ENCODE results near the gene SYNM. TPM values are rescaled to one million over a fixed set of nuclear protein-coding genes. Genes with fewer than 3 reads are reported as not detected.
A peak's percentile ranks its signal among the peaks of the same experiment; 100 is the strongest.

SYNM gene
- total RNA-seq, 2 donors from 2014 or later: 3.3 to 108 TPM

- peaks cover 10% of the 10 kb centered on the region for H3K27me3 ChIP-seq
- DNase-seq: peak; percentile 39
- peak overlapping the region; percentile 51 for H3K27ac ChIP-seq
- H3K9ac ChIP-seq (ENCODE audit: low read depth in 2 of 2, low read length in 2 of 2): peak overlapping the region in 1 of 2 donors; percentile 63
- no peaks in the 10 kb centered on the region for H3K36me3 ChIP-seq
- intact Hi-C loops (cut with DNase I): no loop called here
- no peaks in the 10 kb centered on the region for H3K4me1 ChIP-seq
- H3K9me3 ChIP-seq: no peaks in the 10 kb centered on the region
- peak overlapping the region; percentile 62 for H3K4me3 ChIP-seq
- TF ChIP-seq CTCF (IDR thresholded peaks at IDR 0.05): no peak
Observed at GRCh38 chr15:99105514-99106341, 848 bp downstream of the SYNM start.

GRCh38 chr15:99106417-99107220 is 1.7 kb downstream of the SYNM start:
- no peak for TF ChIP-seq CTCF (IDR thresholded peaks at IDR 0.05)
- H3K4me3 ChIP-seq: peak overlapping the region; percentile 62
- H3K36me3 ChIP-seq: no peaks in the 10 kb centered on the region
- intact Hi-C loops (cut with DNase I): no loop called here
- peaks cover 9% of the 10 kb centered on the region for H3K27me3 ChIP-seq
- H3K9me3 ChIP-seq: no peaks in the 10 kb centered on the region
- no peak for DNase-seq
- H3K27ac ChIP-seq: peak overlapping the region; percentile 51
- no peak overlapping the region for H3K9ac ChIP-seq (ENCODE audit: low read depth in 2 of 2, low read length in 2 of 2)
- H3K4me1 ChIP-seq: no peaks in the 10 kb centered on the region

- no peak for TF ChIP-seq CTCF (IDR thresholded peaks at IDR 0.05)
- DNase-seq: no peak
- no peaks in the 10 kb centered on the region for H3K9me3 ChIP-seq
- H3K4me1 ChIP-seq: no peaks in the 10 kb centered on the region
- peaks cover 5% of the 10 kb centered on the region for H3K27me3 ChIP-seq
- intact Hi-C loops (cut with DNase I): no loop called here
- no peaks in the 10 kb centered on the region for H3K36me3 ChIP-seq
- H3K27ac ChIP-seq: no peak overlapping the region
- no peak overlapping the region for H3K4me3 ChIP-seq
- no peak overlapping the region for H3K9ac ChIP-seq (ENCODE audit: low read depth in 2 of 2, low read length in 2 of 2)
Observed at GRCh38 chr15:99108993-99109392, 4.1 kb downstream of the SYNM start.

GRCh38 chr15:99109555-99110021 is 4.7 kb downstream of the SYNM start:
- no peaks in the 10 kb centered on the region for H3K36me3 ChIP-seq
- intact Hi-C loops (cut with DNase I): no loop called here
- no peak for TF ChIP-seq CTCF (IDR thresholded peaks at IDR 0.05)

GRCh38 chr15:99110093-99110492 is 5.2 kb downstream of the SYNM start:
- no peaks in the 10 kb centered on the region for H3K4me1 ChIP-seq
- peaks cover 5% of the 10 kb centered on the region for H3K27me3 ChIP-seq
- DNase-seq: no peak
- H3K9me3 ChIP-seq: no peaks in the 10 kb centered on the region
- H3K36me3 ChIP-seq: no peaks in the 10 kb centered on the region
- no peak overlapping the region for H3K4me3 ChIP-seq
- no peak overlapping the region for H3K9ac ChIP-seq (ENCODE audit: low read depth in 2 of 2, low read length in 2 of 2)
- no peak for TF ChIP-seq CTCF (IDR thresholded peaks at IDR 0.05)
- intact Hi-C loops (cut with DNase I): no loop called here
- H3K27ac ChIP-seq: no peak overlapping the region

More at GRCh38 chr15:99109555-99110021, 4.7 kb downstream of the SYNM start:
- H3K9me3 ChIP-seq: no peaks in the 10 kb centered on the region
- H3K9ac ChIP-seq (ENCODE audit: low read depth in 2 of 2, low read length in 2 of 2): peak overlapping the region in 1 of 2 donors; percentile 3
- no peak for DNase-seq
- H3K27me3 ChIP-seq: peaks cover 5% of the 10 kb centered on the region
- H3K4me1 ChIP-seq: no peaks in the 10 kb centered on the region
- H3K4me3 ChIP-seq: no peak overlapping the region
- H3K27ac ChIP-seq: no peak overlapping the region
